Suppressor macrophage treated with lipopolysaccharide for 1 hour (primary cell): ENCODE results near the gene FOXP4.

Source experiments
- DNase-seq, 3 donors: peaks; one replicate each; pipeline ENCODE4 v3.0.0-alpha.2; 2020 to 2022

Gene FOXP4

DNA sequence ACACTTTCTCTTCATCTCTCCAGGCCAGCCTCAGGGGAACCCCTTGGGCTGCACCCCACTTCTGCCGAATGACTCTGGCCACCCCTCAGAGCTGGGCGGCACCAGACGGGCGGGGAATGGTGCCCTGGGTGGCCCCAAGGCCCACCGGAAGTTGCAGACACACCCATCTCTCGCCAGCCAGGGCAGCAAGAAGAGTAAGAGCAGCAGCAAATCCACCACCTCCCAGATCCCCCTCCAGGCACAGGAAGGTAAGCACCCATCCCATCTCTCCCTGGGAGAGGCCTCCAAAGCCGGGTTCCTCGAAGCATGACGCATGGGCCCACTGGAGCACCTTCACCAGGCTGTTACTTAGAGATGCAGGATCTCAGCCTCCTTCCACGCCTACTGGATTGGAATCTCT lies 103.4 kb downstream of the FOXP4 start:
- no peak for DNase-seq

DNA sequence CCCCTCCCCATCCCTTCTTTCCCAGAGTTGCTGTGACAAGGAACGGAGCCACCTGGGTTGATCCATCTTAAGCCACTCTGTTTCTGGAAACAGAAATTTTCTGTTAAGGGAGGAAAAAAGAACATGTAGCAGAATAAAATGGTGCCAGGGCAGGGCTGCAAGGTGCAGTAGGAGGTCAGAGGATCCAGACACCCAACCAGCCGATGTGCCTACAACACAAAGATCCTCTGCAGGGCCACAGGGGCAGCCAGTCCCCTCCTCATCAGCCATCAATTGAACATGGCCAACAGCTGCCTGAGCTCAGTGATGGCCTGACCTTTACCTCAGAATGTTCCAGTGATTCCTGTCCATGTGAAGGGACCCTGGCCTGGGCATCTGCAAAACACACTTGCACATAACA lies 103.9 kb downstream of the FOXP4 start:
- DNase-seq: no peak

DNA sequence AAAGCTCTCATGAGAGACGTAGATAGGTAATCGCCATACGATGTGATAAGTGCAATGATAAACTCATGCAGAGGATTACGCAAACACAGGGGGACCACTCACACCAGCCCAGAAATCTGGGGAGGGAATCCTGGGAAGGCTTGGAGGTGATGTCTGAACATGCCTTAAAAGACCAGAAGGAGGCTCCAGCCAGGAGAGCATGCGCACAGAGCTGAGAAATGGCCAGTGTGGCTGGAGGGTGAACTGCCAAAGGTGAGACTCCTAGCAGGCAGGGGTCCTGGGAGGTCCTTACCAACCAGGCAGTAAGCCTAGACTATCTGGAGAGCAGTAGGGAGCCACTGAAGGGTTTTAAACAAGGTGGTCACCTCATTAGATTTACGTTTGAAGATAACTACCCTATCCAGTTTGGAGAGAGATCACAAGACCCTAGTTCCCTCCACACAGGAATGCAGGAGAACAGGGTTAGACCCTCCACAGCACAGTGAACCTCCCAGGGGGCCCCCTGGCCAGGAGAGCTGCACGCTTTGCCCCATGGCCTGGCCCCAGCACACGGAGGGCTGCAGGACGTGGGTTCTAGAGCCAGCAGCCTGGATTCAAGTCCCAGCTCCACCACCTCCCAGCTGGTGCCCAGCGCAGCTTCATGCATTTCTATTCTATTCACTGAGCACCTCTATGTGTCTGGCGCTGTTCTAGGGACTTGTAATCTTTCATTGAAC lies 105.2 kb downstream of the FOXP4 start:
- DNase-seq: no peak
